OCI-LY7 (cell line): Measurements from ENCODE around the gene NDUFB4. TPM values are rescaled to one million over a fixed set of nuclear protein-coding genes. Genes with fewer than 3 reads are reported as not detected.

Experiments used
- BruUV-seq: library from RNA; stranded (reverse); fragments of 400-500 nt; replicated peaks from 2 replicates; lab custom pipeline; 2021; lab: Mats Ljungman, UMichigan
- CTCF ChIA-PET: fragments of 300-600 bp; sonication (Branson Sonifier 250); formaldehyde crosslinking; loops from one replicate; lab custom pipeline; 2022; ENCODE audit warnings: antibody characterized with exemption; ENCODE audit not compliant: unreplicated experiment; lab: Charles Lee
- POLR2A ChIA-PET: fragments of 300-600 bp; sonication (Branson Sonifier 250); formaldehyde crosslinking; loops from one replicate; lab custom pipeline; 2022; ENCODE audit warnings: antibody characterized with exemption; lab: Charles Lee
- DNase-seq: peaks from one replicate; pipeline ENCODE4 v3.0.0-alpha.2; 2015; ENCODE audit warnings: low spot score
- H2AFZ ChIP-seq: fragments of 200-600 bp; sonication (generic), shearing (Covaris generic); 2 replicates; pipeline ENCODE4 v1.6.1; 2014; ENCODE audit warnings: mild to moderate bottlenecking, antibody characterized with exemption, low read length, moderate library complexity
- H3K27ac ChIP-seq: fragments of 200-600 bp; sonication (generic); 2 replicates; pipeline ENCODE4 v1.5.1; 2014; ENCODE audit warnings: mixed run types, low read depth, mild to moderate bottlenecking, moderate library complexity, low read length, inconsistent platforms; ENCODE audit not compliant: poor library complexity, severe bottlenecking
- H3K36me3 ChIP-seq: fragments of 200-600 bp; sonication (generic); 2 replicates; pipeline ENCODE4 v1.6.1; 2014; ENCODE audit warnings: mild to moderate bottlenecking, antibody characterized with exemption, low read length, moderate library complexity, mixed read lengths; ENCODE audit not compliant: insufficient read depth
- H3K4me1 ChIP-seq: fragments of 200-600 bp; sonication (generic); 2 replicates; pipeline ENCODE4 v1.5.1; 2014; ENCODE audit warnings: mild to moderate bottlenecking, low read length; ENCODE audit not compliant: insufficient read depth, poor library complexity, severe bottlenecking
- H3K4me2 ChIP-seq: fragments of 200-600 bp; sonication (generic); 2 replicates; pipeline ENCODE4 v1.6.1; 2014; ENCODE audit warnings: mild to moderate bottlenecking, low read length
- H3K4me3 ChIP-seq: fragments of 200-600 bp; sonication (generic); 2 replicates; pipeline ENCODE4 v1.5.1; 2014; ENCODE audit warnings: mild to moderate bottlenecking, low read depth, low read length; ENCODE audit not compliant: poor library complexity, severe bottlenecking
- H3K79me2 ChIP-seq: fragments of 200-600 bp; sonication (generic); 2 replicates; pipeline ENCODE4 v1.6.1; 2016; ENCODE audit warnings: low read depth, mild to moderate bottlenecking, low read length, moderate library complexity, mixed read lengths; ENCODE audit not compliant: insufficient read depth
- H3K9me2 ChIP-seq: fragments of 200-600 bp; sonication (generic); 2 replicates; pipeline ENCODE4 v1.6.1; 2016; ENCODE audit warnings: mild to moderate bottlenecking, low read length, mixed read lengths; ENCODE audit not compliant: insufficient read depth
- H3K9me3 ChIP-seq: fragments of 200-600 bp; sonication (generic); 2 replicates; pipeline ENCODE4 v1.6.1; 2014; ENCODE audit warnings: mild to moderate bottlenecking, mixed run types, low read length, mixed read lengths
- H4K20me1 ChIP-seq: fragments of 200-600 bp; sonication (generic); 2 replicates; pipeline ENCODE4 v1.6.1; 2014; ENCODE audit warnings: mild to moderate bottlenecking, antibody characterized with exemption, low read length, moderate library complexity, mixed read lengths; ENCODE audit not compliant: insufficient read depth
- EZH2phosphoT487 ChIP-seq: fragments of 200-600 bp; sonication (generic); IDR thresholded peaks from 2 replicates; pipeline ENCODE4 v1.6.1; 2018; ENCODE audit warnings: low read depth, borderline replicate concordance, mild to moderate bottlenecking, mixed run types, antibody characterized with exemption, low read length, moderate library complexity, mixed read lengths
- intact Hi-C: fragments of 100-400 bp; cut with micrococcal nuclease; formaldehyde crosslinking; loops from one replicate; pipeline ENCODE4 v1.10.0; 2022; ENCODE audit not compliant: unreplicated experiment
- total RNA-seq, 2 experiments: library from RNA; depleted of rRNA in 1 of 2; stranded (reverse); fragments of >200 nt in 1 of 2; shearing (Covaris generic) in 1 of 2; gene quantifications; 2 replicates each; pipeline ENCODE4 v1.2.3, GENCODE V29; 2014 to 2022
- TF ChIP-seq, protein P1 (sequence below): fragments of 200-600 bp; sonication (generic); conservative IDR thresholded peaks from 2 replicates; pipeline ENCODE4 v1.5.1; 2014; ENCODE audit warnings: mild to moderate bottlenecking, antibody characterized with exemption, low read length, moderate library complexity, mixed read lengths

Gene NDUFB4
- total RNA-seq, 2 experiments from 2014 or later: 130 to 145 TPM

DNA sequence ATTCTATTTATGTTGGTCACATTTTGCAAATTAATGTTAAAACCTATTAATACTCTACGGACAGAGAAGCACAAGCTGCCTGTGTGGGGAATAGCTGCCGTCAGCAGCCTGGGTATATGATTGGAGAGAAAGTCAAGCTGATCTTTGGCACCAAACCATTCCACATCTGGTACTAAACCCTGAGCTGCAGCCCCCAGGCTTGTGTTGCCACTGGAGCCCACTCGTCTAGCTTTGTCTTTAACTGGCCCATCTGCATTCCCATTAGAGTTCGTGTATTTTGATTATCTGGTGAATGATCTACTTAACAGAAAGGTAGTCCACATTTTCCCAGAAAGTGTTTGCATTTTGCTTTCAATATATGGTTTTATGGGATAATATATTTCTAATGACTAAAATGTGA, 5.4 kb downstream of the NDUFB4 start:
- CTCF ChIA-PET: interaction anchor here (1.1 kb wide), 1 partner anchor 34 kb away, joined by 3 read pairs; no protein-coding TSS in a partner anchor

DNA sequence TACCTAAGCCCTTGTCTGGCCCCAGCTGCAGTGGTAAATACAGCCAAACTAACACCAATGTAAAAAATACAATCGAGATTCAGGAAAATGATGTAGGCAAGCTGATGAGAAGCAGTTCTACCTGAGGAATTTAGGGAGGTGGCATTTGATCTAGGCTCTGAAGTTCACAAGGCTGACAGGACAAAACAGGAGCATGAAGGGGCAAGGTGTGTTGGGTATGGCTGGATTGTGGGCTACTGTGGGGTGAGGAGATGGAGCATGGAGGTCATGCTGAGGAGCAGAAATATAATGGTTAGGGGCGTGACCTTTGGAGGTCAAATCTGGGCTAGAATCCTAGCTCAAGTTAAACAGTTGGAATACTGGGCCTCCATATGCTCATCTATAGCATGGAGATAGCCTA, 6.5 kb downstream of the NDUFB4 start:
- peaks cover 2% of the 10 kb centered on the region for H3K4me1 ChIP-seq
- intact Hi-C loops: no loop called here
- ChIA-PET POLR2A (no interaction called here), CTCF (no interaction called here)
- H3K27ac ChIP-seq: no peak overlapping the region
- TF ChIP-seq, protein P1, sequence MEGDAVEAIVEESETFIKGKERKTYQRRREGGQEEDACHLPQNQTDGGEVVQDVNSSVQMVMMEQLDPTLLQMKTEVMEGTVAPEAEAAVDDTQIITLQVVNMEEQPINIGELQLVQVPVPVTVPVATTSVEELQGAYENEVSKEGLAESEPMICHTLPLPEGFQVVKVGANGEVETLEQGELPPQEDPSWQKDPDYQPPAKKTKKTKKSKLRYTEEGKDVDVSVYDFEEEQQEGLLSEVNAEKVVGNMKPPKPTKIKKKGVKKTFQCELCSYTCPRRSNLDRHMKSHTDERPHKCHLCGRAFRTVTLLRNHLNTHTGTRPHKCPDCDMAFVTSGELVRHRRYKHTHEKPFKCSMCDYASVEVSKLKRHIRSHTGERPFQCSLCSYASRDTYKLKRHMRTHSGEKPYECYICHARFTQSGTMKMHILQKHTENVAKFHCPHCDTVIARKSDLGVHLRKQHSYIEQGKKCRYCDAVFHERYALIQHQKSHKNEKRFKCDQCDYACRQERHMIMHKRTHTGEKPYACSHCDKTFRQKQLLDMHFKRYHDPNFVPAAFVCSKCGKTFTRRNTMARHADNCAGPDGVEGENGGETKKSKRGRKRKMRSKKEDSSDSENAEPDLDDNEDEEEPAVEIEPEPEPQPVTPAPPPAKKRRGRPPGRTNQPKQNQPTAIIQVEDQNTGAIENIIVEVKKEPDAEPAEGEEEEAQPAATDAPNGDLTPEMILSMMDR: no peak
- TF ChIP-seq EZH2phosphoT487: no peak
- H3K4me3 ChIP-seq: no peak overlapping the region
- H3K4me2 ChIP-seq: no peak overlapping the region
- DNase-seq: no peak
- H3K9me2 ChIP-seq: no peaks in the 10 kb centered on the region
- no peaks in the 10 kb centered on the region for H3K9me3 ChIP-seq
- H3K36me3 ChIP-seq: peaks cover 56% of the 10 kb centered on the region
- peaks cover 3% of the 10 kb centered on the region; the same call in 1 of the 2 replicates for H4K20me1 ChIP-seq
- no TSS peak for BruUV-seq
- H3K79me2 ChIP-seq: peaks cover 24% of the 10 kb centered on the region; the same call in 1 of the 2 replicates
- H2AFZ ChIP-seq: no peak overlapping the region

More for the DNA sequence above, 5.4 kb downstream of the NDUFB4 start:
- intact Hi-C loops: no loop called here
- no TSS peak for BruUV-seq
- H4K20me1 ChIP-seq: peaks cover 7% of the 10 kb centered on the region; the same call in 1 of the 2 replicates
- TF ChIP-seq EZH2phosphoT487: no peak
- TF ChIP-seq, protein P1: no peak
- no peaks in the 10 kb centered on the region for H3K9me2 ChIP-seq
- no peak overlapping the region for H3K4me3 ChIP-seq
- H3K4me1 ChIP-seq: peaks cover 8% of the 10 kb centered on the region
- no peaks in the 10 kb centered on the region for H3K9me3 ChIP-seq
- peaks cover 61% of the 10 kb centered on the region for H3K36me3 ChIP-seq
- DNase-seq: no peak
- POLR2A ChIA-PET: no interaction called here
- no peak overlapping the region for H3K27ac ChIP-seq
- peaks cover 35% of the 10 kb centered on the region for H3K79me2 ChIP-seq
- no peak overlapping the region for H3K4me2 ChIP-seq
- H2AFZ ChIP-seq: no peak overlapping the region

DNA sequence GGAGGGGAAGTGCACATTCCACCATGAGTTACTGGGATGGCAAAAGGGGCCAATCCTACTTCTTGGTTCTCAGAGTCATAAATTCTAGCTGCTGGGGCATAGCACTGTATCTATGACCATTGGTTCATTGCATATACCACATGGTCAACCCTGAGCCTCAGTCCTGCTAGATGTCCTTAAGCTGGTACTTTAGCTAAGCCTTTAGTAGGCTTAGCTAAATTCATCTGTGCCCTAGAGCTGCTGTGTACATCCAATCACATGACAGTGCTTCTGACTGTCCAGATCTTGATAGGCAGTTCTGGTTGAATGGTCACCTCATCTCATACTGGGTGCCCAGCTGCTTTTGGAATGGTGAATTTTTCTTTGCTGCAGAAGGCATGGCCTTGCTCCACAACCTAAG, 8.2 kb downstream of the NDUFB4 start:
- Histone ChIP-seq H3K4me1 (no peaks in the 10 kb centered on the region), H3K4me3 (no peak overlapping the region), H3K36me3 (peaks cover 39% of the 10 kb centered on the region), H4K20me1 (0 out of 2 replicates have a peak, but pooled peaks cover 3% of the 10 kb centered on the region), H3K9me3 (no peaks in the 10 kb centered on the region), H3K9me2 (no peaks in the 10 kb centered on the region), H2AFZ (no peak overlapping the region), H3K27ac (no peak overlapping the region), H3K79me2 (peaks cover 8% of the 10 kb centered on the region; the same call in 1 of the 2 replicates), H3K4me2 (no peak overlapping the region)
- DNase-seq: no peak
- ChIA-PET POLR2A (interaction anchor here (0.7 to 1.2 kb wide), 2 partner anchors 9 to 14 kb away, joined by 3 to 5 read pairs; partner anchors contain the start of gene NDUFB4), CTCF (interaction anchor here (1.1 kb wide), 1 partner anchor 9 kb away, joined by 4 read pairs; the partner anchor contains the start of gene NDUFB4)
- intact Hi-C loops: no loop called here
- no TSS peak for BruUV-seq
- no peak for TF ChIP-seq EZH2phosphoT487
- TF ChIP-seq, protein P1: no peak
